ENCODE results near the gene LAMTOR5.
A peak's percentile ranks its signal among the peaks of the same experiment; 100 is the strongest.
"Not testable (repeated sequence)": the region's sequence is repeated elsewhere in the genome, so short reads cannot be mapped to it uniquely, and the experiment has no call there.

The LAMTOR5 gene

GRCh38 chr1:110407260-110408210 lies at the start of gene LAMTOR5:
Gene LAMTOR5, minus strand, starts transcription at chr1:110407694. Its CDS starts 74 bp downstream, at chr1:110407620.
- DNase-seq (ENCODE audit: low spot score), result peak; percentile 65

GRCh38 chr1:110457206-110457605 lies 49.7 kb upstream of the LAMTOR5 start:
- no peak for DNase-seq (ENCODE audit: low spot score)

- peak; percentile 25 for DNase-seq (ENCODE audit: low spot score)
Measured at GRCh38 chr1:110455151-110455550, 47.7 kb upstream of the LAMTOR5 start.

- no peak for DNase-seq (ENCODE audit: low spot score)
Measured at GRCh38 chr1:110454328-110454727, 46.8 kb upstream of the LAMTOR5 start.

- no peak for DNase-seq (ENCODE audit: low spot score)
Measured at GRCh38 chr1:110453829-110454228, 46.3 kb upstream of the LAMTOR5 start.

- DNase-seq (ENCODE audit: low spot score), result no peak
Measured at GRCh38 chr1:110452330-110452729, 44.8 kb upstream of the LAMTOR5 start.

- no peak for DNase-seq (ENCODE audit: low spot score)
Measured at GRCh38 chr1:110450929-110451328, 43.4 kb upstream of the LAMTOR5 start, which contains the start of gene PROK1. Gene PROK1, plus strand, starts transcription at chr1:110451149. Its CDS starts 68 bp downstream, at chr1:110451217.

- DNase-seq (ENCODE audit: low spot score), result no peak
Measured at GRCh38 chr1:110449661-110450651, 42.5 kb upstream of the LAMTOR5 start.

- DNase-seq (ENCODE audit: low spot score), result no peak
Measured at GRCh38 chr1:110444561-110444960, 37.1 kb upstream of the LAMTOR5 start.

GRCh38 chr1:110443451-110443850 lies 36.0 kb upstream of the LAMTOR5 start:
- DNase-seq (ENCODE audit: low spot score), result no peak

GRCh38 chr1:110441888-110442287 lies 34.4 kb upstream of the LAMTOR5 start:
- DNase-seq (ENCODE audit: low spot score), result no peak

GRCh38 chr1:110440877-110441276 lies 33.4 kb upstream of the LAMTOR5 start:
- DNase-seq (ENCODE audit: low spot score), result no peak

GRCh38 chr1:110439873-110440272 lies 32.4 kb upstream of the LAMTOR5 start:
- not testable (repeated sequence) for DNase-seq (ENCODE audit: low spot score)

GRCh38 chr1:110438893-110439292 lies 31.4 kb upstream of the LAMTOR5 start:
- no peak for DNase-seq (ENCODE audit: low spot score)

- DNase-seq (ENCODE audit: low spot score), result not testable (repeated sequence)
Measured at GRCh38 chr1:110437645-110438299, 30.3 kb upstream of the LAMTOR5 start.

GRCh38 chr1:110436635-110437034 lies 29.1 kb upstream of the LAMTOR5 start:
- no peak for DNase-seq (ENCODE audit: low spot score)

GRCh38 chr1:110434946-110435345 lies 27.5 kb upstream of the LAMTOR5 start:
- no peak for DNase-seq (ENCODE audit: low spot score)

- peak; percentile 74 for DNase-seq (ENCODE audit: low spot score)
Measured at GRCh38 chr1:110433803-110434202, 26.3 kb upstream of the LAMTOR5 start.

- no peak for DNase-seq (ENCODE audit: low spot score)
Measured at GRCh38 chr1:110433213-110433612, 25.7 kb upstream of the LAMTOR5 start.

GRCh38 chr1:110430901-110431300 lies 23.4 kb upstream of the LAMTOR5 start:
- DNase-seq (ENCODE audit: low spot score), result no peak

GRCh38 chr1:110430366-110430765 lies 22.9 kb upstream of the LAMTOR5 start:
- no peak for DNase-seq (ENCODE audit: low spot score)

GRCh38 chr1:110428946-110429345 lies 21.5 kb upstream of the LAMTOR5 start:
- DNase-seq (ENCODE audit: low spot score), result no peak

All from HuH-7.5 (cell line).